HG03457 (cell line): ENCODE results near the gene TAS1R3.
A peak's percentile ranks its signal among the peaks of the same experiment; 100 is the strongest.
"Not testable (repeated sequence)": the region's sequence is repeated elsewhere in the genome, so short reads cannot be mapped to it uniquely, and the experiment has no call there.

ENCODE experiments used
- ATAC-seq: cut with Tn5 transposase; IDR thresholded peaks from one replicate; pipeline ENCODE4 v1.9.1; 2021; ENCODE audit warnings: moderate number of reproducible peaks; ENCODE audit not compliant: unreplicated experiment

Gene TAS1R3

DNA sequence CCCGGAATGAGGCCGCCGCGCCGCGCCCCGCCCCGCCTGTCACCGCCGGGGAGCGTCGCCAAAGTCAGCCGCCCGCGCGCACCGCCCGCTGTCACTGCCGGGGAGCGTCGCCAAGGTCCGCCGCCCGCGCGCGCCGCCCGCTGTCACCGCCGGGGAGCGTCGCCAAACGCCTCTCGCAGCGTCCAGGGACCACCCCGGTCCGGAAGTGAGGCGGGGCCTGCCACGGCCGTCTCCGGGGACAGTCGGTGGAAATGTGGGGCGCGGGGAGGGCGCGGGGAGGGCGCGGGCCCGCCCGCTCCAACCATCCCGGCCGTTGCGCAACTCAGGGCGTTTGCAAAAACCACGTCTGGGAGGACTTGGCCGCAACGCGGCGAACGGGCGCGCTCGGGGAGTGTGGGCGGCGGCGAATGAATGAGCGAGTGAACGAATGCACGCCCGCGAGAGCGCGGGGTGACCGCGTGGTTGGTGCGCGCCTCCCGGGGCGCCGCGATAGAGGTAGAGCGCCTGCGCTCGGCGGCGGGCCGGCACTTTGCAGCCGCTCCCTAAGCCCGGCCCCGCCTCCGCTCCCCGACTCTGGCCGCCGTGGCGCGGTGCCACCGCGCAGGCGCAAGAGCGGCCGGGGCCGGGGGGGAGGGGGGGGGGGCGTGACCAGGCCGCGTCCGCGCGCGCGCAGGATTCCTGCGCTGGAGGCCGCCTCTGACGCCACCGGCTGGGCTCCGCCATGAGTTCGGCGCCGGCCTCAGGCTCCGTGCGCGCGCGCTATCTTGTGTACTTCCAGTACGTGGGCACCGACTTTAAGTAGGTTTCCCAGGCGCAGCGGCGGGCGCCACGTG, 22.9 kb upstream of the TAS1R3 start, which contains the start of the genes ACAP3 and PUSL1:
ACAP3 (minus strand) TSS at position 8 of the 833 bp plus-strand sequence. CDS start 115 bp downstream, outside the sequence.
PUSL1 (plus strand) TSS at position 675 of the 833 bp plus-strand sequence; CDS start at position 722, 47 bp downstream.
- ATAC-seq = peak; percentile 44

DNA sequence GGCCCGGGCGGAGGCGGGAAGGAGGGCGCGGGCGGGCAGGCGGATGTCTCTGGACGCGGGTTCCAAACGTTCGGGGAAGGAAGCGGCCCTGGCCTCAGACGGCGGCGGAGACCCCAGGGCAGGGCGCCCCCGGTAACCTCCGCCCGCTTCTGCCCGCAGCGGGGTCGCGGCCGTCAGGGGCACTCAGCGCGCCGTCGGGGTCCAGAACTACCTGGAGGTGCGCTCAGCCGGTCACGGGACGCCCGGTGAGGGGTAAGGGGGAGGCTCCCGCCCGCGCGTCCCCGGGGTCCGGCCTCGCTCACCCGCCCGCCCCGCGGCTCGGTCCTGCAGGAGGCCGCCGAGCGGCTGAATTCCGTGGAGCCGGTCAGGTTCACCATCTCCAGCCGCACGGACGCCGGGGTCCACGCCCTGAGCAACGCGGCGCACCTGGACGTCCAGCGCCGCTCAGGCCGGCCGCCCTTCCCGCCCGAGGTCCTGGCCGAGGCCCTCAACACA, 22.3 kb upstream of the TAS1R3 start:
- ATAC-seq = peak; percentile 5

DNA sequence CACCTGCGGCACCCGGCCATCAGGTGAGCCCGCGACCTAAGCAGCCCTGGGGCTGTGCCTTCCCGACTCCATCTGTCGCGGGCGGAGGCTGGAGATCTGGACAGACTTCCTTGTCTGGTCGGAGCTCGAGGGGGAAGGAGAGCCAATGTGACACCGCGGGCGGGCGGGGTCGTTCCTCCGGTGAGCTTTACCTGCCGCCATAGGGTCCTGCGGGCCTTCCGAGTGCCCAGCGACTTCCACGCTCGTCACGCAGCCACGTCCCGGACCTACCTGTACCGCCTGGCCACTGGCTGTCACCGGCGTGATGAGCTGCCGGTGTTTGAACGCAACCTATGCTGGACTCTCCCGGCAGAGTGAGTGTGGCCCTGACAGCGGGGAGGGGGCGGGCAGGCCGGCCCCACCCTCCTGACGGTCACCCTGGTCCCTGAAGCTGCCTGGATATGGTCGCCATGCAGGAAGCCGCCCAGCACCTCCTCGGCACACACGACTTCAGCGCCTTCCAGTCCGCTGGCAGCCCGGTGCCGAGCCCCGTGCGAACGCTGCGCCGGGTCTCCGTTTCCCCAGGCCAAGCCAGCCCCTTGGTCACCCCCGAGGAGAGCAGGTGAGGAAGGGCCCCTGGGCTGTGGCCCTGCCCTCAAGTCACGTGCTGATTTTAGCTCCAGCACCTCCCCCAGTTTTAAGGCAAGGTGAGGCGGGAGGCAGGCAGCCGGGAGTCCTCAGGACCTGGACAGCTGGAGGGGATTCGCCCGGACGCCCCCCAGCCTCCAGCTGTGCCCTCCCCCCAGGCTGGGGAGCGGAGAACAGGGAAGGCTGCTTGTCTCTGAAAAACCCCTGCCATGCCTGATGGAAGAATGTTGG, 21.6 kb upstream of the TAS1R3 start:
- no peak for ATAC-seq

DNA sequence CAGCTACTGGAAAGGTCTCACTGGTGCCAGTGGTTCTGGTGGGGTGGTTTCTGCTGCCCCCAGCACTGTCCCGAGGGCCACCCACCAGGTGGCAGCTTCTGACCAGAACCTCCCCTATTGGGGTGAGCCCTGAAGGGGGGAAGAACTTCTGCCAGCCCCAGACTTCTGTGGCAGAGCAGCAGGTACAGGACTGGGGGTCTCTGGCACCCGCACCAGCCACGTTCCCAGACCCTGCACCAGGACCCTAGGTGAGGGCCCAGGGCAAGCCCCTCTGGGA, 21.0 kb upstream of the TAS1R3 start:
- ATAC-seq = no peak

DNA sequence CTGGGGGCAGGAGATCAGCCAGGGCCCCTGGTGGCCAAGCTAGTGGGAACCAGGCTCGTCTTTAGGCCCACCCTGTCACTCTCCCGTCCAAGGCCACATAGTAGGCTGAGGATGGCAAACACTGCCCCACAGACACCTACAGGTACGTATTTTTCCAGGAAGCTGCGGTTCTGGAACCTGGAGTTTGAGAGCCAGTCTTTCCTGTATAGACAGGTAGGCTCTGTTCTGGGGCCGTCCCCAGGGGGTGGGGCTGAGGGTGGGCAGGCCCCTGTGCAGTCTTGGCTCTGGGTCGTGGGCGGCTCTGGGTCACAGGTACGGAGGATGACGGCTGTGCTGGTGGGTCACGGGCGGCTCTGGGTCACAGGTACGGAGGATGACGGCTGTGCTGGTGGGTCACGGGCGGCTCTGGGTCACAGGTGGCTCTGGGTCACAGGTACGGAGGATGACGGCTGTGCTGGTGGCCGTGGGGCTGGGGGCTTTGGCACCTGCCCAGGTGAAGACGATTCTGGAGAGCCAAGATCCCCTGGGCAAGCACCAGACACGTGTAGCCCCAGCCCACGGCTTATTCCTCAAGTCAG, 20.5 kb upstream of the TAS1R3 start:
- ATAC-seq = no peak

DNA sequence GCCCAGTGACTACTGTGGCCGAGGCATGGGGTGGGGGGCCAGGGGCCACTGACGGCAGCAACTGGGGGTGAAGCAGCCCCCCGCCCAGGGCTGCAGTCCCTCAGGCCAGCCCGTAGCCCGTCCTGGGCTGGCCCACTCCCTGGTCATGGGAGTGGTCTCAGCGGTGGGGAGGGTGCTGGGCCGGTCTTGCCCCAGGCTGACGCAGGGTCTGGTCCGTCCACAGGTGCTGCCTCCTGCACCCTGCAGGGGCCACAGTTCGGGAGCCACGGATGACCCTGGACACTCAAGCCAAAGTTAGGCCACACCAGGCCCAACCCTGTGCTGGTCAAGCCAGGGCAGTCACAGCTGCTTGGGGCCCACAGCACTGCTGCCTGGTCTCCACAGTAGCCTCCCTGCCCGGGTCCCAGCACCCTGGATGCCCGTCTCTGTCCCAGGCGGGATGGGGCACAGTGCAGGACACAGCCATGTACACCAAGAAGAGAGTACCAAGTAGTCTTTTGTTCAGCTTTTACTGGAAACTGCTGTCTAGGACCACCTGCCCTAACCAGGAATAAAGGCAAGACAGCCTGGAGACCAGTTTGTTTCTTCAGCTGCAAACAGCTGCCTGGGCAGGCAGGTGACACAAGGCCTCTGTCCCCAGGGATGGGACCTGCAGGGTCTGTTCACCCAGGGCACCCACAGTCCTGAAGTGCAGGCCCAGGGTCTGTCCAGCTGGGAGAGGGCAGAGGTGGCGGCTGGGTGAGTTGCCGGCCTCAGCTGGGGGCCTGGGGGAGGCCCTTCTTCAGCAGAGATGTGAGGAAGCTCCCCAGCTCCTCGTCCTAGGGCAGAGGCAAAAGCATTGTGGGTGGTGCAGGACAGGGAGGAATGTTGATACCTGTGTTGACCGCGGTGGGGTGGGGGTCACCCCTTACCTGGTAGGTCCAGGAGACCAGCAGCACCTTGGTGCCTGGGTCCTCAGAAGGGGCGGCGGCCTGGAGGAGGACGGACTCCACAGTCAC, 19.7 kb upstream of the TAS1R3 start:
- ATAC-seq = no peak

DNA sequence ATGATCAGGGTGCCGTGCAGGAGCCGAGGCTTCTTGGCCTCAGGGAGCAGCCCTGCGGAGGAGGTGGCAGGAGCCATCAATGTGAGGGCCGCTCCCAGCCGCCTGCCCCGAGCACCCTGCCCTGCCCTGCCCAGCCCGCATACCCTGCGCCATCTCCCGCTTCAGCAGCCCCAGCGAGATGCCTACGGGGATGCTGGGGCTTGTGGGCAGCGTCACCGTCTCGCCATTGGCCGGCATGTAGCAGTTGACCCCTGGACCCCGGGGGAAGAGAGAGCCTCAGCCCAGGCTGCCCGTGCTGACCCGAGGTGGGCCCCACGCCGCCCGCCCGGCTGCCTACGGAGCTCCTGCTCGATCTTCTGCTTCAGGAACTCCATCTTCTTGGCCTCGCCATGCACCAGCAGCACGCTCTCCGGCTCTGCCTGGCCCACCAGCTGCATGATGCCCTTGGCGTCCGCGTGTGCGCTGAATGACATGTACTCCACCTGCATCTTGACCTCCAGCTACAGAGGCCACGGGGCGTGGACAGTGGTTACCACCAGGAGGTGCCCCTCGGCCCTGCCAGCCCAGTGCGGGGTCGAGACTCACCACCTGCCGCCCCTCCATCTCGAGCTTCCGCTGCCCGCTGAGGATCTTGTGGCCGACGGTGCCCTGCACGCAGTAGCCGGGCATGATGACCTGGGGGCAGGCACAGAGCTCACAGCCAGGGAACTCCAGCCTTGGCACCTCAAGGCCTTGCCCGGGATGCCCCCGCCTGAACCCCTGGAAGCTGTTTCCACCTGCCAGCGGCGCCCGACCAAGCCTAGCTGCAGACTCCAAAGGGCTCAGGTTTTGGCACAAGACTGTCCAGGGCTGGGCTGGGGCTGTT, 18.4 kb upstream of the TAS1R3 start:
- ATAC-seq = no peak

DNA sequence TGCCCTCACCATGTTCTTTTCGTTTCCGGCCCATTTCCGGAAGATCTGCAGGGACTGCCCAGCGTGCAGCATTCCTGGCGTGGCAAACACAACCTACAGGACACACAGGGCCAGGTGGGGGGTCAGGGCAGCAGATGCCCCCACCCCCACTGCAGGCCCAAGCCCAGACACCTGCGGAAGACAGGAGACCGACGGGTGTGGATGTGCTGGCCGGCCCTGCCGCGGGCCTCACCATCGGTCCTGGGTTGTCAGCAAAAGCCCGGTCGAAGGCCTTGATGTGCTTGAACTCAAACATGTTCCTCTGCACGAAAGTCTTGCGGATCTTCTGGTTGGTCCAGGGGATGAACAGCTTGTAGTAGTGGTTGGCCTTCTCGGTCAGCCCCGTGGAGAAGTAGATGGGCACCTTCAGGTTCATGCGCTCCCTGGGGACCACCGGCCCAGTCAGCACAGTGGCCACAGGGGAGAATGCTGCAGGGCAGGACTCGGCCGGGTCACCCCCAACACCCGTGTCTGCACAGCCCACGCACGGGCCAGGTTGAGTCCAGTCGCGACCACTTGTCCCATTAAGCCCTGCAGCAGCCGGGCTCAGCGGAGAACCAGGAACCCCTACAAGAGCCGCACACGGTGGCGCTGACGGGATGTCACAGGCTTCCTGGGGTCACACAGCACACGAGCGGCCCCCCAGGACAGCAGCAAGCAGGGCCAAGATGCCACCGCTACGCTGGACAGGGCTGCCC, 17.4 kb upstream of the TAS1R3 start:
- no peak for ATAC-seq

DNA sequence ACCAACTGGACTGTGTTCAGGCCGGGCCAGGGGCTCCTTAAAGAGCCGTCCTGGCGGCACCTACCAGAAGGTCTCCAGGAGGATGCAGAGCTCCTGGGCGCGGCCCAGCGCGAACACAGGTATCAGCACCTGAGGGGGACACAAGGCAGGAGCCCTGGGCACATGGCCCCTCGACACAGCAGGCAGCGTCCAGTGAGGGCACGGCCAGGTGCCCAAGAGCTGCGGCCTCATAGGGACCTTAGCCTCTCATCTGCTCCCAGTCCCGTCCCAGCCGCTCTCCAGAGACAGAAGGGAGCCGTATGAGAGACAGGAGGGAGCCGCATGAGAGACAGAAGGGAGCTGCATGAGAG, 16.9 kb upstream of the TAS1R3 start:
- no peak for ATAC-seq

DNA sequence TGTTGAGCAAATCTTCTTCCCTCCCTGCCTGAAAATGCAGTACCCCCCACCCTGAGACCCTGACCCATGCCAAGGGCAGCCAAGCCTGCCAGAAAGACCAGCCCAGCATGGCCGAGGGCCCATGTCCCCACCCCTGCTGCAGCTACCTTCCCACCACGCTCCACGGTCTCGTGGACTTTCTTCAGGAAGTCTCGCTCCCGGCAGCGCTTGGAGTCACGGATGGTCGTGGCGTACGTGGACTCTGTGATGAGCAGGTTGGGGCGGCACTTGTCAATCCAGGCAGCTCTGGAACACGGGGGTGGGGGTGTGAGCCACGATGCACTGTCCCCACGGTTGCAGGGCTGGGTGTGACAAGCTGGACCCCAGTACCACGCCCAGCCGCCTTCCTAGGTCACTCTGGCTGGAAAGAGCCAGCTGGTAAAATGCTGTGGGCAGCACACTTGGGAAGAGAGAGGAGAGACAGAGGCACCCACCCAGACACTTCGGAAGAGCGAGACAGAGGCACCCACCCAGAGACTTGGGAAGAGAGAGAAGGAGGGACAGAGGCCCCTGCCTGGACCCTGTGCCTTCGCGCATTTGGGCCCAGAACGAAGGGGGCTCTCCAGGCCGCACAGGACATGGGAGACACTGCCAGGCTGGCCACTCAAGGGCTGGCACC, 16.3 kb upstream of the TAS1R3 start:
- no peak for ATAC-seq

DNA sequence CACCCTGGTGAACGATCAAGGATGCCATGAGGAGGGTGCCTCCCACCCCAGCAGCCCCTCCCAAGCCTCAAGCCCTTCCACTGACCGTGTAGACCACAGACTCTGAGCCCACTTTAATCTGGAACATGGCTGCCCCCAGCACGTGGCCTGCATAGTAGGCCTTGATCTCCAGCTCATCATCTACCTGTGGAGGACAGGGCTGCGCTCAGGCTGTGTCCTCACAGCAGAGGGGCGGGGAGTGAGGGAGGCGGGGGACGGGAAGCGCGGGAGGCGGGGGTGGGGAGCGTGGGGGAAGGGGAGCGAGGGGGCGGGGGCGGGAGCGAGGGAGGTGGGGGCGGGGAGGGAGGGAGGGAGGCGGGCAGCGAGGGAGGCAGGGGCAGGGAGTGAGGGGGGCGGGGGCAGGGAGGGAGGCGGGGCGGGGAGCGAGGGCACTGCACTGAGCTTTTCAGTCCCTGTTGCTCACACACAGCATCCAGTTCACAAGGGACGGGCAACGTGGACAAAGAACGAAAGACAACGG, 15.6 kb upstream of the TAS1R3 start:
- ATAC-seq = no peak

DNA sequence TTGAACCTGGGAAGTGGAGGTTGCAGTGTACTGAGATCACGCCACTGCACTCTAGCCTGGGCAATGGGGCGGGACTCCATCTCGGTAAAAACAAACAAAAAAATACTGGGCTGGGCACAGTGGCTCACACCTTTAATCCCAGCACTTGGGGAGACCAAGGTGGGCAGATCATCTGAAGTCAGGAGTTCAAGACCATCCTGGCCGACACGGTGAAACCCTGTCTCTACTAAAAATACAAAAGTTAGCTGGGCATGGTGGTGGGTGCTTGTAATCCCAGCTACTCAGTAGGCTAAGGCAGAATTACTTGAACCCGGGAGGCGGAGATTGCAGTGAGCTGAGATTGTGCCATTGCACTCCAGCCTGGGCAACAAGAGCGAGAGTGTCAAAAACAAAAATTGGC, 14.9 kb upstream of the TAS1R3 start:
- not testable (repeated sequence) for ATAC-seq

DNA sequence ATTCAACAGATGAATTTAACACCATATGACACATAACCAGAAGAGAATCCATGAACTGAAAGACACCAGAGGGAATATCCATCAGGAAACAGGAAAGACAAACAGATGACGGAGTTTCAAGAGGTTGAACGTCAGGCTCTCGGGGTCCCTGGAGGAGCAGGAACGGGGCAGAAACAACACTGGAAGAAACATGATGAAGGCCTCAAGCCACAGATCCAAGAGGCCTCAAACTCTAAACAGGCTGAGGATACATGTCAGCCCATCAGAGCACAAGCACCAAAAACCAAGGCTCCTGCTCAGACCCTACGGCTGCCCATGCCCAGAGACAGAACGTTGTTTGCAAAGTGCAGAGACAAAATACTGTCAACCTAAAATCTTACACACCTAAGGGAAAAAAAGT, 13.7 kb upstream of the TAS1R3 start:
- no peak for ATAC-seq

DNA sequence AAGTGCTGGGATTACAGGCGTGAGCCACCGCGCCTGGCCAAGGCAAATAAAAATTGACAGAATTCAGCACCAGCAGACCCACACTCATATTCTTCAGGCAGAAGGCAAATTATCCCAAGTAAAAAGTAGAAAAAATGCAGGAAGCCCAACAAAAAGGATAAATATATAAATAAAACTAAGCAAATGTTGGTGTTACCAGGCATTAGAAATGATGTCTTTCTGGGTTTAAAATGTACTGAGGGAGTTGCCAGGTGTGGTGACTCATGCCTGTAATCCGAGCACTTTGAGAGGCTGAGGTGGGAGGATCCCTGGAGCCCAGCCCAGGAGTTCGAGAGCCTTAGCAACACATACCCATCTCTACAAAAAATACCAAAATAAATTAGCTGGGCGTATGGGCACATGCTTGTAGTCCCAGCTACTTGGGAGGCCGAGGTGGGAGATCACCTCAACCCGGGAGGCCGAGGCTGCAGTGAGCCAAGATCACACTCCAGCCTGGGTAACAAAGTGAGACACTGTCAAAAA, 12.9 kb upstream of the TAS1R3 start:
- ATAC-seq = no peak

DNA sequence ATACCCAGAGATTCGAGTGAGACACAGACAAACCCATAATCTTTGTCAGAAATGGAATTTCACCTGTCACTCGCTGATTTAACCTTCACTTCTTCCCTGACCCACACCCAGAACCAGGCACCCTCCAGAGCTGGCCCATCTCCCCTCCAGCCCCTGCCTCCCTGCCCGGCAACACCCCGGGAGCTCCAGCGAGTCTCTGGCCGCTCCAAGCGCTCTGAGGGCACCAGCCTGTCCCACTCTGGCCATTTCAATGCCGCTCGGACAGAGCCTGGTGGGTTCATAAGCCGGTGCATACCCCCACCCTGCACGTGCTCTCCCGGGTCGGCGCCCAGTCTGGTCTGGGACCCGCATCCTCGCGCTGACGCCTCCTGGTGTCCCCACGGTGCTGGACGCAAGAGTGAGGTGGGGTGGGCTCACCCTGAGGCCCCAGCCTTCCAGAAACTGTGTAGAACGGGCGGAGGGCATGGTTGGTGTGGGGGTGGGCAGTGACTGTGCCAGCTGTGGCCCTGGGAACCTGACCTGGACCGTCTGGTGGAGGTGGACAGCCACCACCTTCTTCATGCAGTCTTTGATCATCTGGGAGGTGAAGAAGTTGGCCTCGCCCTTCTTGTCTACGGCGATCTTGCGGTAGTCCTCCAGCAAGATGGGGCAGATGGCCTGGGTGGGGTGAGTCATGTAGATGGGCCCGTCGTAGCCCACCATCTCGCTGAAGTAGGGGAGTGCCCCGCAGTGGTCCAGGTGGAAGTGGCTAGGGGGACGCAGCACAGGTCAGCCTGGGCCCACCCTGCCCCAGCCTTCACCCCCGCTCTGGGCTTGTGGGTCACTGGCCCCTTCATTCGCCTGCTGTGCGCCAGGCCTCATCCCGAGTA, 12.1 kb upstream of the TAS1R3 start:
- no peak for ATAC-seq

DNA sequence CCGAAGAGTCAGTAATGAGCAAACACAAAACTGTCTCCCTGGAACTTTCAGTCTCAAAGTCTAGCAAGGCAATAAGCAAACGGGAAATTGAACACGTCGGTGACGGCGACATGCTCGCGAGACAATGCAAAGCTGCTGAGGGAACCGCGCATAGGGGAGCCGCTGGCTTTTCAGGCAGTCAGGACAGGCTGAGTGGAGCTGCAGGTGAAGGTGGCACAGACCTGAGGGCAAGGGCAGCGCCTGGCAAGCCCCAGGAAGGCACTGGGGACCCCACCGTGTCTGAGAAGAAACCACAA, 11.5 kb upstream of the TAS1R3 start:
- no peak for ATAC-seq
